Measurements from ENCODE around the gene SLC16A10.
A peak's percentile ranks its signal among the peaks of the same experiment; 100 is the strongest.
"Not testable (repeated sequence)": the region's sequence is repeated elsewhere in the genome, so short reads cannot be mapped to it uniquely, and the experiment has no call there.

The SLC16A10 gene

GRCh38 chr6:111087106-111087835 is at the start of gene SLC16A10:
Gene SLC16A10, plus strand, starts transcription at chr6:111087503. Its CDS starts 250 bp downstream, at chr6:111087753.
- DNase-seq (ENCODE audit: low read depth, low spot score): peak; percentile 65

- DNase-seq (ENCODE audit: low read depth, low spot score): no peak
Observed at GRCh38 chr6:111038534-111039252, 48.6 kb upstream of the SLC16A10 start.

GRCh38 chr6:111041917-111042316 is 45.4 kb upstream of the SLC16A10 start:
- DNase-seq (ENCODE audit: low read depth, low spot score): no peak

- no peak for DNase-seq (ENCODE audit: low read depth, low spot score)
Observed at GRCh38 chr6:111047244-111047643, 40.1 kb upstream of the SLC16A10 start.

GRCh38 chr6:111050261-111051023 is 36.9 kb upstream of the SLC16A10 start:
- no peak for DNase-seq (ENCODE audit: low read depth, low spot score)

- DNase-seq (ENCODE audit: low read depth, low spot score): no peak
Observed at GRCh38 chr6:111052171-111052570, 35.1 kb upstream of the SLC16A10 start.

- no peak for DNase-seq (ENCODE audit: low read depth, low spot score)
Observed at GRCh38 chr6:111057074-111057752, 30.1 kb upstream of the SLC16A10 start.

GRCh38 chr6:111061508-111061907 is 25.8 kb upstream of the SLC16A10 start:
- DNase-seq (ENCODE audit: low read depth, low spot score): no peak

- DNase-seq (ENCODE audit: low read depth, low spot score): not testable (repeated sequence)
Observed at GRCh38 chr6:111061985-111062384, 25.3 kb upstream of the SLC16A10 start.

GRCh38 chr6:111062860-111063259 is 24.4 kb upstream of the SLC16A10 start:
- DNase-seq (ENCODE audit: low read depth, low spot score): not testable (repeated sequence)

- no peak for DNase-seq (ENCODE audit: low read depth, low spot score)
Observed at GRCh38 chr6:111068109-111068865, 19.0 kb upstream of the SLC16A10 start.

GRCh38 chr6:111068866-111069234 is 18.5 kb upstream of the SLC16A10 start:
- DNase-seq (ENCODE audit: low read depth, low spot score): no peak

GRCh38 chr6:111069382-111070104 is 17.8 kb upstream of the SLC16A10 start:
- DNase-seq (ENCODE audit: low read depth, low spot score): no peak

GRCh38 chr6:111070105-111071005 is 16.9 kb upstream of the SLC16A10 start:
- DNase-seq (ENCODE audit: low read depth, low spot score): no peak

- no peak for DNase-seq (ENCODE audit: low read depth, low spot score)
Observed at GRCh38 chr6:111072801-111073360, 14.4 kb upstream of the SLC16A10 start.

GRCh38 chr6:111074311-111074710 is 13.0 kb upstream of the SLC16A10 start:
- DNase-seq (ENCODE audit: low read depth, low spot score): no peak

- no peak for DNase-seq (ENCODE audit: low read depth, low spot score)
Observed at GRCh38 chr6:111076024-111076695, 11.1 kb upstream of the SLC16A10 start.

GRCh38 chr6:111080698-111081097 is 6.6 kb upstream of the SLC16A10 start:
- DNase-seq (ENCODE audit: low read depth, low spot score): no peak
